MM.1S (cell line): Measurements from ENCODE around the gene NME1.

Source experiments
- DNase-seq: peaks from one replicate; pipeline ENCODE4 v3.0.0-alpha.2; 2015
- H2AFZ ChIP-seq: fragments of 300-600 bp; sonication (generic); 2 replicates; pipeline ENCODE4 v1.6.0; 2016; ENCODE audit warnings: antibody characterized with exemption, low read length
- H3F3A ChIP-seq: fragments of 300-600 bp; sonication (generic); 2 replicates; pipeline ENCODE4 v1.6.1; 2016; ENCODE audit warnings: mild to moderate bottlenecking, antibody characterized with exemption, low read length, moderate library complexity, mixed read lengths; ENCODE audit not compliant: insufficient read depth
- H3K27ac ChIP-seq: fragments of 300-600 bp; sonication (generic); 2 replicates; pipeline ENCODE4 v1.5.1; 2016; ENCODE audit warnings: mild to moderate bottlenecking, low read length
- H3K27me3 ChIP-seq: fragments of 300-600 bp; sonication (generic); replicated peaks from 2 replicates; pipeline ENCODE4 v1.6.0; 2016; ENCODE audit warnings: low read length; ENCODE audit not compliant: insufficient read depth
- H3K36me3 ChIP-seq: fragments of 300-600 bp; sonication (generic); replicated peaks from 2 replicates; pipeline ENCODE4 v1.6.1; 2016; ENCODE audit warnings: mild to moderate bottlenecking, low read length, mixed read lengths; ENCODE audit not compliant: insufficient read depth
- H3K4me1 ChIP-seq: fragments of 300-600 bp; sonication (generic); 2 replicates; pipeline ENCODE4 v1.6.1; 2016; ENCODE audit warnings: low read length, mixed read lengths
- H3K4me2 ChIP-seq: fragments of 300-600 bp; sonication (generic); 2 replicates; pipeline ENCODE4 v1.6.0; 2016; ENCODE audit warnings: low read depth, low read length
- H3K4me3 ChIP-seq: fragments of 300-600 bp; sonication (generic); 2 replicates; pipeline ENCODE4 v1.5.1; 2016; ENCODE audit warnings: low read length, mixed read lengths
- H3K79me2 ChIP-seq: fragments of 300-600 bp; sonication (generic); 2 replicates; pipeline ENCODE4 v1.6.1; 2016; ENCODE audit warnings: mixed run types, low read length, mixed read lengths
- H3K9ac ChIP-seq: fragments of 300-600 bp; sonication (generic); 2 replicates; pipeline ENCODE4 v1.6.1; 2016; ENCODE audit warnings: low read length, mixed read lengths
- H3K9me2 ChIP-seq: fragments of 300-600 bp; sonication (generic); replicated peaks from 2 replicates; pipeline ENCODE4 v1.6.1; 2016; ENCODE audit warnings: mild to moderate bottlenecking, low read length, mixed read lengths; ENCODE audit not compliant: insufficient read depth
- H3K9me3 ChIP-seq: fragments of 300-600 bp; sonication (generic); replicated peaks from 2 replicates; pipeline ENCODE4 v1.6.1; 2016; ENCODE audit warnings: mild to moderate bottlenecking, low read length, mixed read lengths; ENCODE audit not compliant: insufficient read depth
- H4K20me1 ChIP-seq: fragments of 300-600 bp; sonication (generic); 2 replicates; pipeline ENCODE4 v1.6.1; 2016; ENCODE audit warnings: mild to moderate bottlenecking, low read length, moderate library complexity, mixed read lengths; ENCODE audit not compliant: insufficient read depth
- EZH2 ChIP-seq: fragments of 300-600 bp; sonication (generic); optimal IDR thresholded peaks from 2 replicates; pipeline ENCODE3; 2017; ENCODE audit warnings: low read depth, mild to moderate bottlenecking, antibody characterized with exemption, low read length, mixed read lengths
- EZH2phosphoT487 ChIP-seq: fragments of 300-600 bp; sonication (generic); IDR thresholded peaks from 2 replicates; pipeline ENCODE4 v1.6.1; 2018; ENCODE audit warnings: antibody characterized with exemption, low read length
- TF ChIP-seq, protein P1 (sequence below): fragments of 300-600 bp; sonication (generic); IDR thresholded peaks from 2 replicates; pipeline ENCODE4 v1.5.1; 2016; ENCODE audit warnings: antibody characterized with exemption, low read length, mixed read lengths

The NME1 gene

DNA sequence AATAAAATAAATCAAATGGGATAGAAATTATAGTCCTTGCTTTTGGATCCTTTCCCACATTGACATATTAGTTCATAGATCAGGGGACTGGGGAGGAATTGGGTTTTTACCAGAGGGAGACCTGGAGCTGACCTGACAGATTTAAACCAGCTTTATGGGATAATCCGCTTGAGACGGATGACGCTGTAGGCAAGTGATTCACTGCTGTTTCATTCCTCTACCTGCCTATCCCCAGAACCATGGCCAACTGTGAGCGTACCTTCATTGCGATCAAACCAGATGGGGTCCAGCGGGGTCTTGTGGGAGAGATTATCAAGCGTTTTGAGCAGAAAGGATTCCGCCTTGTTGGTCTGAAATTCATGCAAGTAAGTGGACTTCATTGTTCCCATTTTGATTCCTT, 2.1 kb downstream of the NME1 start:
- H3K79me2 ChIP-seq, result peaks cover 65% of the 10 kb centered on the region
- peaks cover 5% of the 10 kb centered on the region; the same call in 1 of the 2 replicates for H3K4me1 ChIP-seq
- H2AFZ ChIP-seq, result no peak overlapping the region
- no peaks in the 10 kb centered on the region for H3K27me3 ChIP-seq
- peaks cover 6% of the 10 kb centered on the region for H3K36me3 ChIP-seq
- TF ChIP-seq EZH2phosphoT487 (no peak), EZH2 (no peak)
- TF ChIP-seq, protein P1, sequence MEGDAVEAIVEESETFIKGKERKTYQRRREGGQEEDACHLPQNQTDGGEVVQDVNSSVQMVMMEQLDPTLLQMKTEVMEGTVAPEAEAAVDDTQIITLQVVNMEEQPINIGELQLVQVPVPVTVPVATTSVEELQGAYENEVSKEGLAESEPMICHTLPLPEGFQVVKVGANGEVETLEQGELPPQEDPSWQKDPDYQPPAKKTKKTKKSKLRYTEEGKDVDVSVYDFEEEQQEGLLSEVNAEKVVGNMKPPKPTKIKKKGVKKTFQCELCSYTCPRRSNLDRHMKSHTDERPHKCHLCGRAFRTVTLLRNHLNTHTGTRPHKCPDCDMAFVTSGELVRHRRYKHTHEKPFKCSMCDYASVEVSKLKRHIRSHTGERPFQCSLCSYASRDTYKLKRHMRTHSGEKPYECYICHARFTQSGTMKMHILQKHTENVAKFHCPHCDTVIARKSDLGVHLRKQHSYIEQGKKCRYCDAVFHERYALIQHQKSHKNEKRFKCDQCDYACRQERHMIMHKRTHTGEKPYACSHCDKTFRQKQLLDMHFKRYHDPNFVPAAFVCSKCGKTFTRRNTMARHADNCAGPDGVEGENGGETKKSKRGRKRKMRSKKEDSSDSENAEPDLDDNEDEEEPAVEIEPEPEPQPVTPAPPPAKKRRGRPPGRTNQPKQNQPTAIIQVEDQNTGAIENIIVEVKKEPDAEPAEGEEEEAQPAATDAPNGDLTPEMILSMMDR, result no peak
- H3K4me3 ChIP-seq, result no peak overlapping the region
- no peak overlapping the region for H3K9ac ChIP-seq
- no peak overlapping the region for H3K4me2 ChIP-seq
- DNase-seq, result no peak
- no peaks in the 10 kb centered on the region for H3K9me2 ChIP-seq
- no peaks in the 10 kb centered on the region for H3K9me3 ChIP-seq
- peaks cover 7% of the 10 kb centered on the region; the same call in 1 of the 2 replicates for H3F3A ChIP-seq
- no peaks in the 10 kb centered on the region for H4K20me1 ChIP-seq
- no peak overlapping the region for H3K27ac ChIP-seq

DNA sequence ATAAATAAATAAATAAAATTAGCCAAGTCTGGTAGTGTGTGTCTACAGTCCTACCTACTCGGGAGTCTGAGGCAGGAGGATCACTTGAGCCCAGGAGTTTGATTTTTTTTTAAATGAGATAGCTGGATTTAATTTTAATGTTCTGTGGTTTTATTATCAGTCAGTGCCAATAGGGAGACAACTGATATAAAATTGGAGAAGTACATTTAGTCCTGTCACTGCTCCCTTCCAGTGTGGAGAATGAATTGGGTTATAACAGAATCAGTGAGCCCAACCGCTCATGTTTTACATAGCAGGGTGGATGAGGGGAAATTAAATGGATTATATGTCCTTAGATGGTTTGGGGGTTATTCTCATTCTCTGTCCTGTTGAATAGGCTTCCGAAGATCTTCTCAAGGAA, 6.2 kb downstream of the NME1 start:
- no peak overlapping the region for H3K27ac ChIP-seq
- H4K20me1 ChIP-seq, result no peaks in the 10 kb centered on the region

DNA sequence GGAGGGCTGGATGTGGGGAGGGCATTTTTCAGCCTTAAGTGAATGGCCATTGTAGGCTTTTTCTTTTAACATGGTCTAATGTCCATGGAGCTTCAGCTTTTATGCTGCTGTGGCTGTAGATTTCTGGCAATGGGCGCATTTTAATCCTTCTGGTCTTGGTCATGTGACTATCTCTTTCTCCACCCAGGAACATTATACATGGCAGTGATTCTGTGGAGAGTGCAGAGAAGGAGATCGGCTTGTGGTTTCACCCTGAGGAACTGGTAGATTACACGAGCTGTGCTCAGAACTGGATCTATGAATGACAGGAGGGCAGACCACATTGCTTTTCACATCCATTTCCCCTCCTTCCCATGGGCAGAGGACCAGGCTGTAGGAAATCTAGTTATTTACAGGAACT, 8.2 kb downstream of the NME1 start:
- no peak overlapping the region for H3K4me2 ChIP-seq
- peaks cover 39% of the 10 kb centered on the region for H3K79me2 ChIP-seq
- H3K36me3 ChIP-seq, result peaks cover 9% of the 10 kb centered on the region
- no peak overlapping the region for H2AFZ ChIP-seq
- no peaks in the 10 kb centered on the region for H3K9me3 ChIP-seq
- no peaks in the 10 kb centered on the region for H4K20me1 ChIP-seq
- H3K4me3 ChIP-seq, result no peak overlapping the region
- H3K9me2 ChIP-seq, result no peaks in the 10 kb centered on the region
- peaks cover 10% of the 10 kb centered on the region for H3K4me1 ChIP-seq
- H3K27me3 ChIP-seq, result no peaks in the 10 kb centered on the region
- peaks cover 5% of the 10 kb centered on the region for H3F3A ChIP-seq
- H3K27ac ChIP-seq, result no peak overlapping the region
- no peak for DNase-seq
- TF ChIP-seq EZH2phosphoT487, result no peak
- TF ChIP-seq, protein P1, result no peak
- no peak overlapping the region for H3K9ac ChIP-seq

More for the DNA sequence above, 6.2 kb downstream of the NME1 start:
- no peak overlapping the region for H3K4me3 ChIP-seq
- H3K9me2 ChIP-seq, result no peaks in the 10 kb centered on the region
- DNase-seq, result no peak
- peaks cover 58% of the 10 kb centered on the region for H3K79me2 ChIP-seq
- H2AFZ ChIP-seq, result no peak overlapping the region
- no peaks in the 10 kb centered on the region for H3K27me3 ChIP-seq
- H3K4me1 ChIP-seq, result no peaks in the 10 kb centered on the region
- H3K36me3 ChIP-seq, result peaks cover 9% of the 10 kb centered on the region
- H3K9ac ChIP-seq, result no peak overlapping the region
- H3K9me3 ChIP-seq, result no peaks in the 10 kb centered on the region
- TF ChIP-seq EZH2phosphoT487 (no peak), EZH2 (no peak)
- TF ChIP-seq, protein P1, result no peak
- H3K4me2 ChIP-seq, result no peak overlapping the region
- no peaks in the 10 kb centered on the region; the same call in 1 of the 2 replicates for H3F3A ChIP-seq
